ENCODE data around the gene IL4I1.

GRCh38 chr19:49881672-49882394 lies 14.9 kb downstream of the IL4I1 start:
- TF ChIP-seq POLR2AphosphoS5 (IDR thresholded peaks at IDR 0.05; ENCODE audit: borderline replicate concordance, low read depth, low read length) = no peak
- TF ChIP-seq EZH2 (IDR thresholded peaks at IDR 0.05) = no peak
- no peak for TF ChIP-seq FOXP2 (optimal IDR thresholded peaks at IDR 0.05; ENCODE audit: control extremely low read depth, extremely low read length, insufficient read depth)

Data from SK-N-MC (cell line).